HUDEP-2 (cell line): Measurements from ENCODE around the gene SDHA.
A peak's percentile ranks its signal among the peaks of the same experiment; 100 is the strongest.

ENCODE experiments used
- DNase-seq, 76 experiments: peaks; one replicate each; lab custom pipeline; 2025; ENCODE audit not compliant: unreplicated experiment in 76 of 76; lab: John Stamatoyannopoulos, UW

SDHA gene

GRCh38 chr5:217494-218456 lies at the start of gene SDHA, which contains the start of gene CCDC127:
Gene SDHA, plus strand, starts transcription at chr5:218320. Its CDS starts 36 bp downstream, at chr5:218356.
Gene CCDC127, minus strand, starts transcription at chr5:218153. Its CDS starts 1,304 bp downstream, at chr5:216849.
- DNase-seq: peak in 75 of 76 experiments; percentile 24 to 96 (median 89)

DNA sequence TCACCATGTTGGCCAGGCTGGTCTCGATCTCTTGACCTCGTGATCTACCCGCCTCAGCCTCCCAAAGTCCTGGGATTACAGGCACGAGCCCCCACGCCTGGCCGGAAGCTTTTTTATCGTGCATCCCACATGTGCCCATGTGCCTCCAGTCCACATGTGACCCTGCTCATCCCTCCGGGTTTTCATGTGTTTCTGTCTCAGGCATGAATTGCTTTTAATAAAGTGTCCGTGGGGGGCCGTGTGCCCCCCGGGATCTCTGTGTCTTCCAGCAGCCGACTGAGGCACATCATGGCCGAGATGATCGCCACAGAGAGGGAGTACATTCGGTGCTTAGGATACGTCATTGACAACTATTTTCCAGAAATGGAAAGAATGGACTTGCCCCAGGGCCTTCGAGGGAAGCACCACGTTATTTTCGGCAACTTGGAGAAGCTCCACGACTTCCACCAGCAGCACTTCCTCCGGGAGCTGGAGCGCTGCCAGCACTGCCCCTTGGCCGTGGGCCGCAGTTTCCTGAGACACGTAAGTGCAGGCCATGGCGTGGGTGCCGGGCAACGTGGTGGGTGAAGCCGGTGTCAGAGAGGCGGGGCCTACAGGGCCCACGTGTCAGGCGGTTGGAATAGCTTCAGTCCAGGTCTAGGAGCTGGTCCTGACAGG lies 48.9 kb upstream of the SDHA start:
- DNase-seq: no peak

GRCh38 chr5:169728-170094 lies 48.4 kb upstream of the SDHA start:
- no peak for DNase-seq

DNA sequence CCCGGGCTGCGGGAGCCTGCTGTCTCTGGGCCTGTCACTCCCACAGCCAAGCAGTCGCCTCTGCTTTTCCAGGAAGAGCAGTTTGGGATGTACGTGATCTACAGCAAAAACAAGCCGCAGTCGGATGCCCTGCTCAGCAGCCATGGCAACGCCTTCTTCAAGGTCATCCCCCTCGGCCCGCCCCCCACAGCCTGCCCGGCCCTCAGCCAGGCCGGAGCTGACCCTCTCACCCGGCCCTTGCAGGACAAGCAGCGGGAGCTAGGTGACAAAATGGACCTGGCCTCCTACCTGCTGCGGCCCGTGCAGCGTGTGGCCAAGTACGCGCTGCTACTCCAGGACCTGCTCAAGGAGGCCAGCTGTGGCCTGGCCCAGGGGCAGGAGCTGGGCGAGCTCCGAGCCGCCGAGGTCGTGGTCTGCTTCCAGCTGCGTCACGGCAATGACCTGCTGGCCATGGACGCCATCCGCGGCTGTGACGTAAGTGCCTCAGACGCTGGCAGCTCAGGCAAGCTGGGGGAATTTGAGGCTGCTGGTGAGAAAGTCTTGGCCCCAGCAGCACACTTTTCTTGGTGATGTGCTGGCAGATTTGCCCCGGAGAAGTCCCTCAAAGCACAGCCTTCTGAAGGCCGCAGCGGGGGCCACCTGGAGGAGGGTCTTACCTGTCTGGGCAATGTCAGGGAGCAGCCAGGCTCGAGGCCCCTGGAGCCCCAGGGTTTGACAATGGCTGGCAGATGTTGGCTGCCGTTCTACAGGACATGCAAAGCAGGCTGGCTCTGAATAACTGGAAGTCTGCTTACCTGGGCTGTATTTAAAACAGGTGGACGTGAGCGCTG lies 46.9 kb upstream of the SDHA start:
- DNase-seq: no peak

GRCh38 chr5:171801-172331 lies 46.3 kb upstream of the SDHA start:
- no peak for DNase-seq

- no peak for DNase-seq
Observed at GRCh38 chr5:172421-172820, 45.7 kb upstream of the SDHA start.

DNA sequence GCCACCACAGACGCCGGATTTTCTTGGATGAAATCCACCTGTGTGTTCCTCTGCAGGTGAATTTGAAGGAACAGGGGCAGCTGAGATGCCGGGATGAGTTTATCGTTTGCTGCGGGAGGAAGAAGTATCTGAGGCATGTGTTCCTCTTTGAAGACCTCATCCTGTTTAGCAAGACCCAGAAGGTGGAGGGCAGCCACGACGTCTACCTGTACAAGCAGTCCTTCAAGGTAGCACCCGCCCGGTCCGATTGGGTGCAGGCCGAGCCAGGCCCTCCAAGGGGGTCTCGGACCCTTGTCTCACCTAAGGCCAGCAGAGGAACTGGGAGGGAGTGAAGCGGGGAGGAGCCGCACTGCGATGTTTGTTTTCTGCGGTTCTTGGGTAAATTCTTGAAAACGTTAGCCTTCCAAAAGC lies 45.3 kb upstream of the SDHA start:
- DNase-seq: no peak

GRCh38 chr5:173392-174290 lies 44.5 kb upstream of the SDHA start:
- DNase-seq: no peak

GRCh38 chr5:174291-174600 lies 43.9 kb upstream of the SDHA start:
- no peak for DNase-seq

GRCh38 chr5:174876-175465 lies 43.1 kb upstream of the SDHA start:
- DNase-seq: no peak

DNA sequence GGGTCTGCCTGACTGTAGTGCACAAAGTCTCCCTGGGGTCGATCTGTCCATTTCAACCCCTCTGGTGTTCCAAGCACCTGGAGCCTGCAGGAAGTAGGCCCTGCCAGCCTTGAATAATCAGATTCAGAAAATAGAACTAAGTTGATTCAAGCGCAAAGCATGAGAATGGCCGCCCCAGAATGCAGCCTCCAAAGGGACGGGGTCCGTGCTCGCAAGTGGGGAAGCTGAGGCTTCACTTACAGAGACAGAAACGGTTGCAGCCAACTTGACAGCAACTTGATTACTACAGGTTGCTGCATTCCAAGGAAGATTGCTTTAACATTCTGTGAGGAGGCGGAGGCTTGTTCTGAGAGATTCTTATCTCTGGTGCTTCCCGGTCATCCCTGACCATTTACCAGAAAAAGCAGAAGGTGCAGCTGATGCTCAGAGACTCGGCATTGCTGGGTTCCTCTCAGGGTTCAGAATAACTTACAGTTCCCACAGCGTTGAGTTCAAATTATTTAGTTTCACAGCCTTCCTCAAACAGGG lies 41.8 kb upstream of the SDHA start:
- DNase-seq: no peak

DNA sequence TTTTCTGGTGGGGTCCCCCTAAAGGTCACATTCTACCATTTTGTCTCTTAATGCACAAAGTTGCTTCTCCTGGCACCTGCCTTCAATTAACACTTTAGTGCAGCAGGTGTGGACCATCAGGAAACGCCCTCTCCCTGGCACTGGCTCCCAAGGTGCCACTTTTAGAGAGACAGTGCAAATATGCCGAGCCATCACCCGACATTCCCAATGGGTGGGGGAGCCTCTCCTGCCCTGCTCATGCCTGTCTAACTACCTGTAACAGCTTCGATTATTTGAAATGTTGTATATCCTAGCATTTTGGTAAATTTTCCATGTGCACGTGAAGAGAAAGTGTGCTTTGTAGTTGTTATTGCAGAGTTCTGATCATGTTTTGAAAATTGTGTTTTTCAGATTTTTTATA lies 40.0 kb upstream of the SDHA start:
- no peak for DNase-seq

DNA sequence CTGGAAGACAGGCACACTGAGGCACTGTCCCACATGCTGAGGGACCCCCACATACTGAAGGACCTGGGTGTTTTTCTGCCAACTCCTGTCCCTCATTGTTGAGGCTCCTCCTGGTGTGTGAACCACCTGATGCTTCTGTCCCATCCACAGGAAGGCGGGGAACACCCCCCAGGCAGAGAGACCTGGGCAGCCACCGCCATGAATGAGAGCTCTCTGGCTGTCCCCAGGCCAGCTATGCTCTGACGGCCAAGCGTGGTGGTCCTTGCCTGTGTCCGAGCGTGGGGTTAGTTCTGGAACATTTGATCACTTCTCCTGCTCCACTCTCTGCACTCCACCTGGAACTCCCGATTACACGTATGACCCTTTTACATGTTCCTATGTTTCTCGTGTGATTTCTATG lies 38.7 kb upstream of the SDHA start:
- DNase-seq: no peak

DNA sequence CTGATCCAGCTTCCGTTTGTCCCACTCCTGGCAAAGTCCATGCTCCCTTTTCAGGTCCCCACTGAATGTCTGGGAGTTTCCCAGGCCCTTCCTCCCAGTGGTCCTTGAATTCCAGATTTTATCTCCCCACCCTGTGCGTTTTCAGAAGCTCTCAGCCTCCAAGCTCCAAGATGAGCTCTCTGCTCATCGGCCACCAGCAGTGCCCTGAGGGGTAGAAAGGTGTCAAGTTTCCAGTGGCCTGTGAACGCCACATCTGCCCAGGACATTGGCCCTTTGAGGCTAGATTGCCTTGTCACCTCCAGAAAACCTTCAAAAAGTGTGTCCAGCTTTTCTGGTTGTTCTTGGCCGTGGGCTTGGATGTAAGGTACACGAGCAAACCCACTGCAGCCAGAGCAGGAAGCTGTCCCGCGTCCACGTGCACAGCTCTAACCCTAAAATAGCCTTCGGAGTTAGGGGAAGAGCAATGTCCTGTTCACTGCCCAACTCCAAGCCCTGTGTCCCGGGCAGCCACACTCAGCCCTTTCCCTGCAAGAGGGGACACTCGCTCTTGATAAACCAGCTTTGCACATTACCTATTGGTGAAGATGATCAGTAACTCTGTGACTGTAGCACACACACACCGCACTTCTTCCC lies 37.7 kb upstream of the SDHA start:
- DNase-seq: no peak

DNA sequence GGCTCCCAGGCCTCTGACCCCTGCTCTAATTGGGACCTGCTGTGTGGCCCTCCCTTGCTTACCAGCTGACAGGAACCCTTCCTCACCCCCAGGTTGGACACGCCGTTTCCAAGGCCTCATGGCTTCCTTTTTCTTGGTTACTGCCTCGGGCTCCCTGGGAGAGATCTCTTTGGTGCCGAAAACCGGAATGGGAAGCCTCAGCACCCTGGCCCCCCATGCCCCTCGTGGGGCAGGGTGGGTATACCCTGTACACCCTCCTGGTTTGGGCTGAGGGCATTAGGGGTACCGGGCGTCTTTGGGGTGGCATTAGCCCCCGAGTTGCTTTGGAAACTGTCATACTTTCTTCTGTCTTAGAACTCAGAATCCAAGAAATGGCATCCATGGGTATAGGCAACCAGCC lies 37.0 kb upstream of the SDHA start:
- DNase-seq: no peak

DNA sequence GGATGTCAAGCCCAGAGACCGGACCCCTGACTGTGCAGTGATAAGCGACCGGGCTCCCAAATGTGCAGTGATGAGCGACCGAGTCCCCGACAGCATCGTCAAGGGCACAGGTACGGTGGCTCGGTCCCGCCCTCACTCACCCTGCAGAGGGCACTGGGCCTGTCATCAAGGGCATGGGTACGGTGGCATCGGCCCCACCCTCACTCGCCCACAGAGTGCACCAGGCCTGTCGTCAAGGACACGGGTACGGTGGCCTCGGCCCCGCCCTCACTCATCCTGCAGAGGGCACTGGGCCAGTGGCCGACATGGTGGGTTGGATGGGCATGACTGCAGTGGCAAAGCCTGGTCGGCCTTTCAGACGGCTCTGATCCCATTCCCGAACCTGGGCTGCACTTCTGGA lies 36.6 kb upstream of the SDHA start:
- DNase-seq: no peak

DNA sequence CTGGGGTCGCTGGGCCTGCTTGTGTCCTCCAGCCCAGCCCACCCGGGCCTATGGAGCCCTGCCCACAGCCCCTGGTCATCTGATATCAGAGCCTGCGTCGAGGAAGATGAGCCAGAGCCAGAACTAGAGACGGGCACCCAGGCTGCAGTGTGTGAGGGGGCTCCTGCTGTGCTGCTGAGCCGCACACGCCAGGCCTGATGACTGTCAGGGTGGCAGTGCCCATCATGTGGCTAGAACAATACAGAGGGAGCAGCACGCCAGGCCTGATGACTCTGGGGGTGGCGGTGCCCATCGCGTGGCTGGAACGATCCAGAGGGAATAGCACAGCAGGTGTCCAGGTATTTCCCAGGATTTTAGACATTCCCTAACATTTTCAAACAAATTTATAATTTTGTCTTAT lies 36.0 kb upstream of the SDHA start:
- DNase-seq: no peak

DNA sequence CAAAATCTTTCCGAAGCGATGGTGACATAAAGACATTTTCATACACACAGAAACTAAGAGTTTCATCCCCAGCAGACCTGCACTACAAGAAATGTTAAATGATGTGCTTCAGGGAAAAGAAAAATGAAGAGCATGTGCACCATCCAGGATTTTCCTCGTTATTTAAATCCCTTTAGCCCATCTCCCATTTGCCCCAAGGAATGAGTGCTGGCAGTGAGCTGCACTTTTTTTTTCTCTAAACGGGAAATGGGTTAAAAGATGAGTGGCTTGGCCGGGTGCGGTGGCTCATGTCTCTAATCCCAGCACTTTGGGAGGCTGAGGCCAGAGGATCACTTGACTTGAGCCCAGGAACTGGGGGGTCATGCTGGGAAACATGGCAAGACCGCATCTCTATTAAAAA lies 33.6 kb upstream of the SDHA start:
- DNase-seq: no peak
